Endothelial cell of umbilical vein (primary cell): Measurements from ENCODE around the gene IL9.

Experiments used
- CTCF ChIP-seq, 2 donors: IDR thresholded peaks; 1 replicate in 1 of 2; 2 replicates in 1 of 2; pipeline ENCODE4 v1.5.1; 2011; ENCODE audit warnings: low read length in 2 of 2, mild to moderate bottlenecking in 2 of 2, moderate library complexity in 2 of 2, control low read depth in 1 of 2, inconsistent platforms in 1 of 2, low read depth in 1 of 2; ENCODE audit not compliant: insufficient read depth in 1 of 2; ENCODE audit errors: extremely low read depth in 1 of 2
- EZH2 ChIP-seq: IDR thresholded peaks from 2 replicates; pipeline ENCODE4 v1.6.1; 2012; ENCODE audit warnings: borderline replicate concordance, low read depth, mild to moderate bottlenecking, moderate library complexity, low read length, inconsistent platforms; ENCODE audit not compliant: severe bottlenecking
- FOS ChIP-seq: IDR thresholded peaks from 2 replicates; pipeline ENCODE4 v1.6.1; 2011; ENCODE audit warnings: mild to moderate bottlenecking, low read length, moderate library complexity, borderline replicate concordance; ENCODE audit not compliant: insufficient read depth
- GATA2 ChIP-seq: IDR thresholded peaks from 2 replicates; pipeline ENCODE4 v1.7.0; 2011; ENCODE audit warnings: low read depth, mild to moderate bottlenecking, moderate library complexity, mixed read lengths, low read length; ENCODE audit not compliant: insufficient read length, insufficient read depth
- JUN ChIP-seq: IDR thresholded peaks from 2 replicates; pipeline ENCODE4 v1.6.1; 2011; ENCODE audit warnings: borderline replicate concordance, low read depth; ENCODE audit not compliant: insufficient read length, insufficient read depth
- MAX ChIP-seq: IDR thresholded peaks from 2 replicates; pipeline ENCODE4 v1.6.1; 2011; ENCODE audit not compliant: insufficient read depth, insufficient read length
- MYC ChIP-seq: IDR thresholded peaks from one replicate; pipeline ENCODE4 v1.6.1; 2011; ENCODE audit warnings: mild to moderate bottlenecking, low read depth, low read length
- POLR2A ChIP-seq: IDR thresholded peaks from 2 replicates; pipeline ENCODE4 v1.6.1; 2012; ENCODE audit warnings: low read depth, mild to moderate bottlenecking, control low read depth, low read length
- POLR2AphosphoS5 ChIP-seq: IDR thresholded peaks from 2 replicates; pipeline ENCODE4 v1.6.1; 2012; ENCODE audit warnings: low read depth, mild to moderate bottlenecking, control low read depth, low read length, moderate library complexity; ENCODE audit not compliant: insufficient read depth

GRCh38 chr5:135880801-135881200 lies 14.8 kb downstream of the IL9 start:
- no peak for TF ChIP-seq POLR2AphosphoS5
- TF ChIP-seq CTCF (IDR thresholded peaks at IDR 0.05; ENCODE audit: extremely low read depth in 1 of 2, insufficient read depth in 1 of 2, low read depth in 1 of 2, low read length in 2 of 2) = no peak
- TF ChIP-seq POLR2A = no peak
- TF ChIP-seq EZH2 = no peak
- TF ChIP-seq MAX = no peak
- no peak for TF ChIP-seq JUN
- TF ChIP-seq MYC = no peak
- no peak for TF ChIP-seq GATA2
- TF ChIP-seq FOS = no peak
